PC-3 (cell line): ENCODE results near the gene ANKS1B. TPM values are rescaled to one million over a fixed set of nuclear protein-coding genes. Genes with fewer than 3 reads are reported as not detected.

Experiments used
- ATAC-seq: fragments of 200-7000 bp; cut with Tn5 transposase; 2 replicates; pipeline ENCODE4 v1.9.1; 2020; ENCODE audit warnings: mild to moderate bottlenecking, moderate library complexity
- BruUV-seq: library from RNA; stranded (reverse); fragments of 400-500 nt; replicated peaks from 2 replicates; lab custom pipeline; 2021; lab: Mats Ljungman, UMichigan
- CTCF ChIA-PET: fragments of 300-600 bp; sonication (Branson Sonifier 250); formaldehyde crosslinking; loops from one replicate; lab custom pipeline; 2022; ENCODE audit warnings: antibody characterized with exemption; lab: Charles Lee
- POLR2A ChIA-PET: fragments of 300-600 bp; sonication (Branson Sonifier 250); formaldehyde crosslinking; loops from one replicate; lab custom pipeline; 2022; ENCODE audit warnings: antibody characterized with exemption; ENCODE audit not compliant: unreplicated experiment; lab: Charles Lee
- DNase-seq: peaks from one replicate; pipeline ENCODE4 v3.0.0-alpha.2; 2015
- H2AFZ ChIP-seq: fragments of 300-600 bp; sonication (generic); 2 replicates; pipeline ENCODE4 v1.6.0; 2016; ENCODE audit warnings: antibody characterized with exemption, low read length
- H3F3A ChIP-seq: fragments of 300-600 bp; sonication (generic); one replicate; pipeline ENCODE4 v1.6.0; 2017; ENCODE audit warnings: antibody characterized with exemption, low read length, control low read depth, mild to moderate bottlenecking; ENCODE audit not compliant: unreplicated experiment
- H3K27ac ChIP-seq: fragments of 300-600 bp; sonication (generic); 2 replicates; pipeline ENCODE4 v1.5.1; 2016; ENCODE audit warnings: mild to moderate bottlenecking, low read length
- H3K27me3 ChIP-seq: fragments of 300-600 bp; sonication (generic); 2 replicates; pipeline ENCODE4 v1.6.1; 2016; ENCODE audit warnings: low read length, mixed read lengths
- H3K36me3 ChIP-seq: fragments of 300-600 bp; sonication (generic); 2 replicates; pipeline ENCODE4 v1.6.1; 2016; ENCODE audit warnings: low read depth, mixed run types, low read length, mixed read lengths
- H3K4me1 ChIP-seq: fragments of 300-600 bp; sonication (generic); 2 replicates; pipeline ENCODE4 v1.5.1; 2016; ENCODE audit warnings: low read length; ENCODE audit not compliant: insufficient read depth
- H3K4me2 ChIP-seq: fragments of 300-600 bp; sonication (generic); 2 replicates; pipeline ENCODE4 v1.6.0; 2016; ENCODE audit warnings: low read length
- H3K4me3 ChIP-seq: fragments of 300-600 bp; sonication (generic); 2 replicates; pipeline ENCODE4 v1.5.1; 2016; ENCODE audit warnings: mild to moderate bottlenecking, low read length, mixed read lengths
- H3K79me2 ChIP-seq: fragments of 300-600 bp; sonication (generic); 2 replicates; pipeline ENCODE4 v1.6.1; 2017; ENCODE audit warnings: low read length, mixed read lengths
- H3K9ac ChIP-seq: fragments of 300-600 bp; sonication (generic); 2 replicates; pipeline ENCODE4 v1.6.0; 2016; ENCODE audit warnings: mild to moderate bottlenecking, low read length
- H3K9me2 ChIP-seq: fragments of 300-600 bp; sonication (generic); replicated peaks from 2 replicates; pipeline ENCODE4 v1.6.1; 2016; ENCODE audit warnings: mixed run types, low read length, mixed read lengths
- H3K9me3 ChIP-seq: fragments of 300-600 bp; sonication (generic); 2 replicates; pipeline ENCODE4 v1.6.1; 2016; ENCODE audit warnings: low read length, mixed read lengths
- H4K20me1 ChIP-seq: fragments of 300-600 bp; sonication (generic); 2 replicates; pipeline ENCODE4 v1.6.1; 2016; ENCODE audit warnings: low read length, mixed read lengths
- CTCF ChIP-seq: fragments of 300-600 bp; sonication (generic); conservative IDR thresholded peaks from 2 replicates; pipeline ENCODE4 v1.5.1; 2017; ENCODE audit warnings: antibody characterized with exemption, low read depth, mild to moderate bottlenecking, low read length
- EZH2 ChIP-seq: fragments of 300-600 bp; sonication (generic); IDR thresholded peaks from one replicate; pipeline ENCODE4 v1.6.1; 2017; ENCODE audit warnings: antibody characterized with exemption, mild to moderate bottlenecking, low read length; ENCODE audit not compliant: unreplicated experiment
- EZH2phosphoT487 ChIP-seq: fragments of 300-600 bp; sonication (generic); IDR thresholded peaks from 2 replicates; pipeline ENCODE4 v1.6.1; 2018; ENCODE audit warnings: mild to moderate bottlenecking, antibody characterized with exemption, low read length, borderline replicate concordance
- intact Hi-C: fragments of 100-400 bp; cut with micrococcal nuclease; formaldehyde crosslinking; loops from 2 replicates; pipeline ENCODE4 v1.9.0; 2023
- total RNA-seq: library from RNA; depleted of rRNA; stranded (reverse); fragments of >200 nt; gene quantifications from 2 replicates; pipeline ENCODE4 v1.2.3, GENCODE V29; 2014

The ANKS1B gene
- total RNA-seq, 1 experiment from 2014 or later, result 0.07 TPM

- H3K27ac ChIP-seq, result no peak overlapping the region
- no TSS peak for BruUV-seq
- CTCF ChIA-PET, result no interaction called here
These were observed 614.2 kb downstream of the ANKS1B start for GRCh38 chr12:99370421-99371138.

GRCh38 chr12:99367181-99367580 lies 617.6 kb downstream of the ANKS1B start:
- intact Hi-C loops, result no loop called here
- H4K20me1 ChIP-seq, result no peaks in the 10 kb centered on the region
- H3K4me1 ChIP-seq, result no peaks in the 10 kb centered on the region
- ChIA-PET CTCF (no interaction called here), POLR2A (no interaction called here)
- no peak for ATAC-seq
- no peaks in the 10 kb centered on the region for H3K9me3 ChIP-seq
- H3K9me2 ChIP-seq, result no peaks in the 10 kb centered on the region
- H3F3A ChIP-seq, result no peaks in the 10 kb centered on the region
- no TSS peak for BruUV-seq
- no peak overlapping the region for H2AFZ ChIP-seq
- H3K36me3 ChIP-seq, result no peaks in the 10 kb centered on the region
- no peaks in the 10 kb centered on the region for H3K27me3 ChIP-seq
- H3K27ac ChIP-seq, result no peak overlapping the region
- no peak overlapping the region for H3K4me2 ChIP-seq
- H3K79me2 ChIP-seq, result no peaks in the 10 kb centered on the region
- no peak overlapping the region for H3K4me3 ChIP-seq
- H3K9ac ChIP-seq, result no peak overlapping the region
- TF ChIP-seq EZH2phosphoT487 (no peak), EZH2 (no peak), CTCF (no peak)
- DNase-seq, result no peak

More at GRCh38 chr12:99370421-99371138, 614.2 kb downstream of the ANKS1B start:
- Histone ChIP-seq H3K9ac (no peak overlapping the region), H3K36me3 (no peaks in the 10 kb centered on the region), H3K9me2 (no peaks in the 10 kb centered on the region), H3K4me3 (no peak overlapping the region), H4K20me1 (no peaks in the 10 kb centered on the region), H3F3A (no peaks in the 10 kb centered on the region), H2AFZ (no peak overlapping the region), H3K27me3 (peaks cover 21% of the 10 kb centered on the region; the same call in 1 of the 2 replicates), H3K4me1 (no peaks in the 10 kb centered on the region), H3K79me2 (no peaks in the 10 kb centered on the region), H3K9me3 (no peaks in the 10 kb centered on the region), H3K4me2 (no peak overlapping the region)
- TF ChIP-seq CTCF (no peak), EZH2 (no peak), EZH2phosphoT487 (no peak)
- ATAC-seq (no peak), DNase-seq (no peak)
- POLR2A ChIA-PET, result no interaction called here
- intact Hi-C loops, result no loop called here

GRCh38 chr12:99352269-99352668 lies 632.5 kb downstream of the ANKS1B start:
- no peaks in the 10 kb centered on the region for H3F3A ChIP-seq
- no TSS peak for BruUV-seq
- no peaks in the 10 kb centered on the region for H3K9me3 ChIP-seq
- H3K79me2 ChIP-seq, result no peaks in the 10 kb centered on the region
- TF ChIP-seq EZH2phosphoT487 (no peak), CTCF (no peak), EZH2 (no peak)
- intact Hi-C loops, result no loop called here
- ChIA-PET CTCF (no interaction called here), POLR2A (no interaction called here)
- no peak overlapping the region for H3K27ac ChIP-seq
- no peaks in the 10 kb centered on the region for H3K36me3 ChIP-seq
- no peaks in the 10 kb centered on the region for H3K9me2 ChIP-seq
- no peak overlapping the region for H3K9ac ChIP-seq
- H3K4me2 ChIP-seq, result no peak overlapping the region
- no peak overlapping the region for H2AFZ ChIP-seq
- no peak overlapping the region for H3K4me3 ChIP-seq
- peaks cover 4% of the 10 kb centered on the region; the same call in 1 of the 2 replicates for H3K27me3 ChIP-seq
- no peaks in the 10 kb centered on the region for H4K20me1 ChIP-seq
- no peaks in the 10 kb centered on the region for H3K4me1 ChIP-seq
- ATAC-seq, result no peak
- DNase-seq, result no peak
